Activated CD4-positive, alpha-beta T cell treated with anti-CD3 and anti-CD28 coated beads for 1 hour (primary cell): ENCODE results near the gene HOXD12.

ENCODE experiments used
- DNase-seq: peaks from one replicate; pipeline ENCODE4 v3.0.0-alpha.2; 2020

Gene HOXD12

GRCh38 chr2:176094349-176094748 is 5.2 kb upstream of the HOXD12 start:
- no peak for DNase-seq

- no peak for DNase-seq
Observed at GRCh38 chr2:176095421-176095820, 4.2 kb upstream of the HOXD12 start.

- DNase-seq: no peak
Observed at GRCh38 chr2:176096243-176096985, 3.2 kb upstream of the HOXD12 start.

- DNase-seq: peak; percentile 36
Observed at GRCh38 chr2:176096986-176097819, 2.4 kb upstream of the HOXD12 start.

GRCh38 chr2:176097820-176098365 is 1.7 kb upstream of the HOXD12 start:
- no peak for DNase-seq

- DNase-seq: no peak
Observed at GRCh38 chr2:176098366-176099158, 1.0 kb upstream of the HOXD12 start.

GRCh38 chr2:176099159-176099727 is 352 bp upstream of the HOXD12 start:
- no peak for DNase-seq

- no peak for DNase-seq
Observed at GRCh38 chr2:176100547-176101140, 1.0 kb downstream of the HOXD12 start.

- no peak for DNase-seq
Observed at GRCh38 chr2:176101216-176101830, 1.7 kb downstream of the HOXD12 start.

- no peak for DNase-seq
Observed at GRCh38 chr2:176101842-176102241, 2.2 kb downstream of the HOXD12 start.

GRCh38 chr2:176102309-176102866 is 2.8 kb downstream of the HOXD12 start:
- DNase-seq: no peak

GRCh38 chr2:176103194-176103593 is 3.6 kb downstream of the HOXD12 start:
- no peak for DNase-seq

GRCh38 chr2:176103742-176104315 is 4.2 kb downstream of the HOXD12 start:
- DNase-seq: no peak

- no peak for DNase-seq
Observed at GRCh38 chr2:176104316-176105077, 4.9 kb downstream of the HOXD12 start.

GRCh38 chr2:176105078-176105729 is 5.6 kb downstream of the HOXD12 start:
- DNase-seq: no peak

- no peak for DNase-seq
Observed at GRCh38 chr2:176105730-176106580, 6.4 kb downstream of the HOXD12 start.

- DNase-seq: no peak
Observed at GRCh38 chr2:176106581-176107539, 7.3 kb downstream of the HOXD12 start, which contains the start of gene HOXD11. HOXD11 (plus strand) TSS chr2:176107280; CDS start chr2:176107356, 76 bp downstream.
